ENCODE results near the gene DPPA4. TPM values are rescaled to one million over a fixed set of nuclear protein-coding genes. Genes with fewer than 3 reads are reported as not detected.

Gene DPPA4
- total RNA-seq, 1 donor from 2014 or later: not detected

DNA sequence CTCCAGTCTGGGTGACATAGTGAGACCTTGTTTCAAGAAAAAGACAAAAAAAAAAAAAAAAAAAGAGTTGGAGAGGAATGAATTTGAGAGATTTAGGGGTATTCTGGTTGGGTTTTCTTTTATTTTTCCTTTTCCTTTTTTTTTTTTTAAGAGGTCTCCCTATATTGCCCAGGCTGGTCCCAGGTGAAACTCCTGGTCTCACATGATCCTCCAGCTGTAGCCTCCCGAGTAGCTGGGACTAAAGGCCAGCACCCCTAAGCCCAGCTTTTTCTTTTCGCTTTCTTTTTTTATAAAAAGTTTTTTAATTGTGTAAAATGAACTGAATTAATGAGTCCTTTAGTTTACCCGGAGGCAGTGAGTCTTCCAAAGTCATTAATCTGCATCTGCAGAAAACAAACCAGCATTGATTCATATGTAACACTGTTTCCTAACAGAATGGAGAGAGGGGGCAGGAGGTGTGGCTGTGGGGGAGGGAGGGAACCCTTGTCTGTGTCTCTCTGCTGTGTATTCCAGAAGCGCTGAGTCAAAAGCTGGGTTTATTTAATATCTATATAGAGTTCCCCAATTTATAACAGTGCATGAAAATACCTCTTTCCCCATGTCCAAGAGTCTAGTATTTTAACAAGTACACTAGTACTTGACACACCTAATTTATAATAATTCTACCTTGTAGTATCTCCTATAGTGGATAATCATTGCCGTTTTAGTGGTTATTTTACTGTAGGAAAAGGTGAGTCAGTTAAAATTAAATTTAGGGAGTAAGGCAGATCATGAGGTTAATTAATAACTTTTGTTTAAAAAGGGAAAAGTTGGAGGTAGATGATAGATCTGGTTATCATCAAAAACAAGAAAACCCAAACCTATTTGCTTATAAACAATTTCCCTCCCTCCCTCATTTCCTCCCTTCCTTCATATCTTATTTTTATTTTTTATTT, 2.6 kb upstream of the DPPA4 start:
- DNase-seq (ENCODE audit: extremely low read depth, low read depth, low spot score): no peak

DNA sequence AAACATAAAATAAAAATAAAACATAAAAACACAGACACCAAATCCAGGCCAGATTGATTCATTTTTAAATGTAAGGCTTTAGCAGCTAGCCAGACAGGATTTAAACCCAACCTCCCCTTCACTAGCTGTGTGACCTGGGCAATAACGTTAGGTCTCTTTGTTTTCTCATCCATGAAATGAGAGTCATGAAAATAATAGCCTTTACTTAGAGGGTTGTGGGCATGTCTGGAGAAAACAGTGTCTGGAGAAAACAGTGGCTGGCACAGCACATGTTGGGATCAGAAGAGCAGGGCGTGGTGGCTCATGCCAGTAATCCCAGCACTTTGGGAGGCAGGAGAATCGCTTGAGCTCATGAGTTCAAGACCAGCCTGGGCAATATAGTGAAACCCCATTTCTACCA, 1.9 kb upstream of the DPPA4 start:
- DNase-seq (ENCODE audit: extremely low read depth, low read depth, low spot score): no peak

DNA sequence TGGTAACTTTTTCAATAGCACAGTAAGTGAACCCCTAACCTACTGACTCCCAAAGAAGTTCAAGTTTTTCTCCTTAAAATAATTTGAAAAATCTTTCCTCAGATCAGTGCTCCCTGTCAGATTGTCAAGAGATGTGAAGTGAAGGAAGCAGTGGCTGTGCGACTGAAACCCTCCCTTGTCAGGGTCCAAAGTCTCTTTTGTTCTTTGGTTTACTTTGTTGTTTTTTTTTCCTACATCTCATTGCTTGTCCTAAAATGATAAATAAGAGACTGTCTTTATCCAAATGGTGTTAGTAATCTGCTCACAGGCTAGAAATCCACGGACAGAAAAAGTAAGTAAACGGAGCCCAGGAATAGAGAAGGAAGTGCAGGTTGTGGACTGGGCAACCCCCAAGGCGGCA, 976 bp upstream of the DPPA4 start:
- no peak for DNase-seq (ENCODE audit: extremely low read depth, low read depth, low spot score)

DNA sequence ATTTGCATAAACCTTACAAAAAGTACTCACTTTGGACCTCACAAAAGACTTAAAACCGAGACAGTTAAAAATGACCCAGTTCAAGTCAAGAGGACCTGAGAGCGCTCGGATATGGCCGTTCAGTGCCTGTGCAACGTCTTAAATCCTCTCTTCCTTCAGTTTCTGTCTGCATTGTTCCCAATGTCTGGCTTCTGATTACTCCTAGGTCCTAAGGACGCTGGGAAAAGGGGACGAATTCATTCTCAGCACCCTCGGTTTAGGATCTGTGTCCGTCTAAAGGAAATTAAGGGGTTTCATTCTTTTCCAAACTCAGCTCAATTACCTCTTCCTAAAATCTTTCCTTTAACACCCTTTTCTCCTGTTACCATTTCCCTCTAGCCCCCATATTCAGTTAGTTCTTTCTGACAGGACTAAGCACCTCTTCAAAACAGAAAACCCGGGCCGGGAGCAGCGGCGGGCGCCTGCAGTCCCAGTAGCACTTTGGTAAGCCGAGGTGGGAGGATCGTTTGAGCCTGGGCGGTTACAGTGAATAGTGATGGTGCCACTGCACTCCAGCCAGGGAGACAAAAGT, 970 bp downstream of the DPPA4 start:
- no peak for DNase-seq (ENCODE audit: extremely low read depth, low read depth, low spot score)

DNA sequence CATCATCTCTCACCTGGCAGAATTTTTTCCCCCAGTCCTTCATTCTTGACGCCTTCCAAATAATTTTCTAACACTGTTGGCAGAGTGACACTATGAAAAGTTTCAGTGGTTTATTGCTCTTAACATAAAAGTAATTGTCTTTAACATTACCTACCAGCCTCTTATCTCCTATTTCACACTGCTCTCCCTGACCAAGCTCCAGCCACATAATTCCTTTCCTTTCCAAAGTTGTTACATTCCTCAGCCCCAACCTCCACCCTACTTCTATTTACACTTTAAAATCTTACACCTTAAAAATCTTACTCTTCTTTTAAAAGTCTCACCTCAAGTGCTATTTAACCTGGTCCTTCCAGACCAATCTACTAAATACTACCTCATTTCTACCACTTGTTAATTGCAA, 2.8 kb downstream of the DPPA4 start:
- DNase-seq (ENCODE audit: extremely low read depth, low read depth, low spot score): no peak

DNA sequence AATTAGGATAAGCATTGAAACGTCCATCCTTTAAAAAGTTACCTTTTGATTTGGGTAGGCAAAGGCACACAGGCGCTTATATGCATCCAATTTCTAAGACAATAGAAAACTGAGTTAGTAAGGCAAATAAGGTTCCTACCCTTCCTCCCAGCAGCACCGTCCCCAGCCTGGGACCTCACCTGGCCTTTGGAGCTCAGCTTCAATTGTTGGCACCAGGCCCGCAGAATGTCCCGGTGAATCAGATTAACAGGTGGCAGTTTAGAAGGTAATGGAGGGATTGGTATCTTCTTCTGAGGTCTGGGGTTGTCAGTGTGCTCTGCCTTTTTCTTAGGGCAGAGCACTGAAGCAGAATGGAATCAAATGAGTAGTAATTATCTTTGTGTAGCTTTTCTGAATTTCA, 5.7 kb downstream of the DPPA4 start:
- DNase-seq (ENCODE audit: extremely low read depth, low read depth, low spot score): no peak

DNA sequence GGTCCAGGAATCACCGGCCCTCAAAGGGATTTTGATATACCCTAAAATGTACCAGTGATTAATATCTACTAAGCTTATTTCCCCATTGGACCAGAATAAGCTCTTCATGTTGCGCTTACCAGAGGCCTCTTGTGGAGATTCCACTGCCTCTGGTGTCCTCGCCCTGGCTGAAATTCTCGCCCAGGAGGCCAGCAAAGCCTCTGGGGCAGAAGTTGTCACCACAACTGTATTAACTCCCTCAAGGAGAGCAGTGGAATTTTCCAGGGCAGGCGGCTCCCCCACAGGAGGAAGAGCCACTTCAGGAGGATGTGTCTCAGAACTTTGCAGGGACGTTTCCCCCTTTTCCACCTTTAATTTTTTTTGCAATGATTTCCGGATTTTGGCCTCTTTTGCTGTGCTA, 6.9 kb downstream of the DPPA4 start:
- no peak for DNase-seq (ENCODE audit: extremely low read depth, low read depth, low spot score)

DNA sequence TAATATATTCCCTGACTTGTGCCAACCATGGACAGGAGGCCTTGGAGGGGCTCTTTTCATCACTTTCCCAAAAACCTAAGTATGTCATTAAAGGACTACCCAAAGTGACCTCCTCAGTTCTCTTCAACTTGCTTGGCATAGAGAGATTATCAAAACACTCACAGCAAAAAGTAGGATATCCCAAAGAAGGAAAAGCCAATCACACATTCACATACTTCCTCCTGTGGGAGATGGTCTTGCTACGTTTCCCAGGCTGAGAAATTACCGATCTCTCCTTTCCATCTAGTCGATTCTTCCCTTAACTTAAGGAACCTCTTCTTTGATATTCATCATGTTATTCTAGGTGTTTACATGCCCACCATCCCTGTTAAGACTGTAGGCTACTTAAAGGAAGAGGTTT, 9.1 kb downstream of the DPPA4 start:
- DNase-seq (ENCODE audit: extremely low read depth, low read depth, low spot score): no peak

DNA sequence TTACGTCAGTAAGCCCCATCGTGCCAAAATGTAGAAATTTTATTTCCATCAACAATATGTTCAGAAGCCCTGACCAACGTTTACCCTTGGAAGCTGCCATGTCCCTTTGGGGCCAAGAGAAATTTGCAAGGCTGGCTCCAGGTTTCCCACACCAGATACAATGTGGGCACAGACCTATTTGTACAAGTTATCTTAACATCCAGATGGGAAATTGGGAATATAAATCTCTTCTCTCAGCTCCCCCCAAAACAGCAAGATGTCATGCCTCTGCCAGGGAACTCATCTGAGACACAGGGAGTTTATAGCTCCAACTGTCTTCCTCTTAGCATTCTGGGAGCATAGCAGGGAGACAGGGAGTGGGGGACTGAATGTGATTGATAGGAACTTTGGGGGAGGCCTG, 11.7 kb downstream of the DPPA4 start:
- DNase-seq (ENCODE audit: extremely low read depth, low read depth, low spot score): no peak

DNA sequence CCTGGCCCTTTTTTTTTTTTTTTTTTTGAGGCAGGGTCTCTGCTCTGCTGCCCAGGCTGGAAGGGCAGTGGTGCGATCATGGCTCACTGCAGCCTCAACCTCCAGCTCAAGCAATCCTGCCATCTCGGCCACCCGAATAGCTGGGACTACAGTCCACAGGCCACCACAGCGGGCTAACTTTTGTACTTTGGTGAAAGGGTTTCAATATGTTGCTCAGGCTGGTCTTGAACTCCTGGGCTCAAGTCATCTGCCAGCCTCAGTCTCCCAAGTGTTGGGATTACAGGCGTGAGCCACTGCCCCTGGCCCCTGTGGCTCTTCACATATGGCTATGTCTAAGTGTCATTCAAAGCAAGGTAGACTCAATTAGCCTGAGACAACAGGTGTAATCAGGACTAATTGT, 12.2 kb downstream of the DPPA4 start:
- no peak for DNase-seq (ENCODE audit: extremely low read depth, low read depth, low spot score)

DNA sequence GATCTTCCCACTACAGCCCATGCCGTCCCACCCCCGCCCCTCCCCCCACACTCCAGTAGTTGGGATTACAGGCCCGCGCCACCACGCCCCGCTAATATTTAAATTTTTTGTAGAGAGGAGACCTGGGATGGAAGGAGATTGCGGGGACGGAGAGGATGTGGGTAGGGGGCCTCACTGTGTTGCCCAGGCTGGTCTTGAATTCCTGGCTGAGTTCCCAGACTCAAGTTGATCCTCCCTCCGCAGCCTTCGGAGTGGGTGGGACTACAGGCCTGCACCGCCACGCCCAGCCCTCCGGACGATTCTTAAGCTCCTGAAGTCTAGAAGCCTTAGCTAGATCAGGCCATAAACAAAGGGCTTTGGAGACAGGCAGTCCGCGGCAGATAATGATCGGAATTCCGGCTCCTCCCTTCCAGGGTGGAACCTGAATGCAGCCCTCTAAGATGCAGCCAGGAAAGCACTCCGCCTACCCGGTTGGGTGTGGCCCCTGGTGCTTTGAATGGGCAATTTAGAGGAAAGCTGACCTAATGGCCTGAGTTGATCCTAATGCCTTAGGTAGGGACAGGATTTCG, 21.1 kb downstream of the DPPA4 start, which contains the start of gene DPPA2:
Gene DPPA2 (minus strand): TSS at position 356 of the 569 bp plus-strand sequence. CDS start 1,975 bp downstream, outside the sequence.
- DNase-seq (ENCODE audit: extremely low read depth, low read depth, low spot score): no peak

DNA sequence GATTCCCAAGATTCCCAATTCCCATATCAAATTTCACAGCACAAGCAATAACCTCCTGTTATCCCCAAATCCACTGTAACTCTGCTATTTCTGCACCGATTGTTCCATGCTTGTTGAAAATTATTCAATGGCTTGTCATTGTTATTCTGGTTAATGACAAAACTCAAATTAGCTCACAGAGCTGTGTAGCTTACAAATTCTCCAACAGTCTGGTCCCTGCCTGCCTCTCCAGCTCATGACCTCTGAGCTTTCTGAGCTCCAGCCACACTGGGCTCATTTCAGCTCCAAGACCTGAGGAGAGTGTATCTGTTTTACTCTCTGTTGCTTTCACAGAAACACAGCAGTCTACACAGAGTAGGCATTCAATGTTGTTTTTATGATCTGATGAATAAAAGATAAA, 24.3 kb downstream of the DPPA4 start:
- DNase-seq (ENCODE audit: extremely low read depth, low read depth, low spot score): no peak

DNA sequence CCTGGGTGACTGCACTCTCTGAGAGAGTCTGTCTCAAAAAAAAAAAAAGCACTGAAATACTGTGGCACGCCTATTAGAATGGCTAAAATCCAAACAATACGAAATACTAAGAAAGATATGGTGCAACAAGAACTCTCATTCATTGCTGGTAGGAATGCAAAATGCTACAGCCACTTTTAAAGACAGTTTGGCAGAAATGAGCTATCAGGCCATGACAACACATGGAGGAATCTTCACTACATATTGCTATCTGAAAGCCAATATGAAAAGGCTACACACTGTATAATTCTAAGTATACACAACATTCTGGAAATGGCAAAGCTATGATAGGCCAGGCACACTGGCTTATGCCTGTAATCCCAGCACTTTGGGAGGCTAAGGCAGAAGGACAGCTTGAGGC, 39.9 kb downstream of the DPPA4 start:
- no peak for DNase-seq (ENCODE audit: extremely low read depth, low read depth, low spot score)

DNA sequence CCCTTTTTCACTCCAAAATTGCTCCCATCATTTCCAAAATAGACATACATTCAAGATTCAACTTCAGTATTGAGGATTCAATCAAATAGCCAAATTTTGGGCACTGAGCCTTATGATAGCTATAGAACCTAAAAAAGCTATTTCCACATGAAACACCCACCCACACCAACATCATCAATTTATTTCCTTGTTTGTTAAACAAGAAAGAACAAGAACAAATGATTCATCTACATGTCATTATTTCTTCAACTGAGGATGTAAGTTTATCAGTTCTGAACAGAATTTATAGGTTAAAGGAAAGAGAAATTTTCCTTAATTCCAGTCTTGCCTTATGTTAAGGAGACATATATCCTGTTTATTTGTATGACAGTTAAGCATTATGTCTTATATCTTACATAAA, 53.3 kb downstream of the DPPA4 start:
- DNase-seq (ENCODE audit: extremely low read depth, low read depth, low spot score): no peak

DNA sequence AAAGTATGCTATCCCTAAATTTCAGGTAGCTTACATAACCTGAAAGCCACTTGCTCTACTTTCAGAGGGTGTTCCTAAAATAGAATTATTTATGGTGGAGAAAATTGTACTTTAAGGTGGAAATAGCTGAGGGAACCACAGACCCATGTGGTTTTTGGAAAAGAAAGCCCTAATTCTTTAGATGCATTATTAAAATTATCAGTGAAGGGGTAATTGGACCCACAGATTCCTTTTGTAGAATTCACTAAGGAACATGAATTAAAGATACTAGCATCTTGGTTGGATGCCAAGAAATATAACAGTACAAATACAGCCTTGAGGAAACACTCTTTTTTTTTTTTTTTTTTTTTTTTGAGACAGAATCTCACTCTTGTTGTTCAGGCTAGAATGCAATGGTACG, 58.8 kb downstream of the DPPA4 start:
- no peak for DNase-seq (ENCODE audit: extremely low read depth, low read depth, low spot score)

DNA sequence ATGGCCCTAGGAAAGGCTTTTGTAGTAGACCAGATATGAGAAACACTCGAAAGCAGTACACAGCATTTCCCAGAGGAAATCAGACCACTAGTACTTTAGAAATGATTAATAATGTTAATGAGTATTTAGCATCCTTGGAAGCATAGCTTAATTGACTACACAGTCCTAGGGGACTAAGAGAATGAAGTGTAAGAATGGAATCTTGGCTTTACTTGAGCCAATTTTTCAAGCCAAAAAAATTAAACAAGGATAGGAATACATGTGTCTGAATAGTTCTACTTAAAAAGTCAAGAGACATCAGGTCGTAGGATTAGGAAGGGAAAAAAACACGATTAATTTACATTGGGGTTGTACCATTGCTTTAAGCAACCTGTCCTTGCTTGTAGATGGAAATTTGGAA, 59.2 kb downstream of the DPPA4 start:
- no peak for DNase-seq (ENCODE audit: extremely low read depth, low read depth, low spot score)

Other genes starting within 250 kb of the DPPA4 start
- gene MORC1, start 219.4 kb downstream of the DPPA4 start, total RNA-seq: not detected in 2 replicates
- not detected in 2 replicates for gene C3orf85, start 200.8 kb downstream of the DPPA4 start, total RNA-seq
- gene DPPA2, start 21.0 kb downstream of the DPPA4 start, total RNA-seq: not detected in 2 replicates

All from glomerular endothelial cell (primary cell).